GM12872 (cell line): ENCODE results near the gene MAGEF1.

Experiments used
- CTCF ChIP-seq: IDR thresholded peaks from 3 replicates; pipeline ENCODE4 v1.5.1; 2011; ENCODE audit warnings: low read depth, mild to moderate bottlenecking, low read length, moderate library complexity; ENCODE audit not compliant: insufficient read depth

The MAGEF1 gene

GRCh38 chr3:184741259-184741556, 29.3 kb upstream of the MAGEF1 start:
- no peak for TF ChIP-seq CTCF

GRCh38 chr3:184740509-184741258, 28.8 kb upstream of the MAGEF1 start:
- no peak for TF ChIP-seq CTCF

- TF ChIP-seq CTCF: no peak
These were observed 28.0 kb upstream of the MAGEF1 start for GRCh38 chr3:184739594-184740505.

GRCh38 chr3:184738982-184739381, 27.1 kb upstream of the MAGEF1 start:
- TF ChIP-seq CTCF: no peak

GRCh38 chr3:184738506-184738890, 26.6 kb upstream of the MAGEF1 start:
- no peak for TF ChIP-seq CTCF

- TF ChIP-seq CTCF: no peak
These were observed 26.0 kb upstream of the MAGEF1 start for GRCh38 chr3:184737641-184738505.

GRCh38 chr3:184737063-184737462, 25.2 kb upstream of the MAGEF1 start:
- TF ChIP-seq CTCF: no peak
